Measurements from ENCODE around the gene BTN1A1.
"Not testable (repeated sequence)": the region's sequence is repeated elsewhere in the genome, so short reads cannot be mapped to it uniquely, and the experiment has no call there.

Gene BTN1A1

DNA sequence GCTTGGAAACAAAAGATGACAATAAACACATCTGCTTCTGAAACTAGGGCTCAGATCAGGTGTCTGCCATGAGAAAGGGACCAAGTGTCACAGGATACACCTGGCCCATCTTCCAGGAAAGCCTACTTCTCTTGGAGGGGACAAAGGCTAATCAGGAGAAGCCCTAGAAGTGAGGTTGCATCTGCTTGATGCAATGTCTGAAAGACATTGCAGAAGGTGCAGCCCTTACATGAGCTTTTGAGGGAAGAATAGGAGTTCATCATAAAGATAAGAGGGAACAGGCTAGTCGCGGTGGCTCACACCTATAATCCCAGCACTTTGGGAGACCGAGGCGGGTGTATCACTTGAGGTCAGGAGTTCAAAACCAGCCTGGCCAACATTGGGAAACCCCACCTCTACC is 2.5 kb upstream of the BTN1A1 start:
- in situ Hi-C loops (cut with HindIII; ENCODE audit: low pct_ligation_motif_present, low pct_unique_long_range_greater_than_20kb, low sequenced_read_pairs) = no loop called here
- DNase-seq = no peak

DNA sequence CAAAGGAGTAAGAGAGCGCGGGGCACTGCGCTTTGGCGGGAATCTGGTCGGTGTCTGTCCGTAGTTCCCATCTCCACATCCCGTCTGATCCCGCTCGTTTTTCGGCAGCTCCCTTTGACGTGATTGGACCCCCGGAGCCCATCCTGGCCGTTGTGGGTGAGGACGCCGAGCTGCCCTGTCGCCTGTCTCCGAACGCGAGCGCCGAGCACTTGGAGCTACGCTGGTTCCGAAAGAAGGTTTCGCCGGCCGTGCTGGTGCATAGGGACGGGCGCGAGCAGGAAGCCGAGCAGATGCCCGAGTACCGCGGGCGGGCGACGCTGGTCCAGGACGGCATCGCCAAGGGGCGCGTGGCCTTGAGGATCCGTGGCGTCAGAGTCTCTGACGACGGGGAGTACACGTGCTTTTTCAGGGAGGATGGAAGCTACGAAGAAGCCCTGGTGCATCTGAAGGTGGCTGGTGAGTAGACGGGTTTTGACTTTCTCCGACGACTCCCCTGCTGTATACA is 1.4 kb downstream of the BTN1A1 start:
- DNase-seq = no peak
- in situ Hi-C loops (cut with HindIII; ENCODE audit: low pct_ligation_motif_present, low pct_unique_long_range_greater_than_20kb, low sequenced_read_pairs) = no loop called here

DNA sequence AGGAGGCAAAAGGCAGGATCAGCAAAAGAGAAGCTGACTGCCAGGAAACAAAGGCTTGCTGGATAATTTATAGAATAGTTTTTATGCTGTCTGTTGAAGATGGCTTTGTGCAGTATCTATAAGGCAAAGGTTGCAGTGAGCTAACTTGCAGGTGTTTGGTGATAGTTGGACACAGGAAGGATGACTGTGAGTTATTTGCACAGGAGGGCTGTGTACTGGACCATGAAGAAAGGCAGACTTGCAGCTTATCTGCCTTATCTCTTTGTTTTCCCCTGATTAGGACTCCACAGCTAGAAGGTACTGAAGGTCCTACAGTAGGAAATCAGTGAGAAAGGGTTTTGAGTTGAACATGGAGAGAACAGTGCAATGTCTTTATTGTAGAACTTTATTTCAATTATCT is 2.1 kb downstream of the BTN1A1 start:
- in situ Hi-C loops (cut with HindIII; ENCODE audit: low pct_ligation_motif_present, low pct_unique_long_range_greater_than_20kb, low sequenced_read_pairs) = no loop called here
- peak; percentile 8 for DNase-seq

DNA sequence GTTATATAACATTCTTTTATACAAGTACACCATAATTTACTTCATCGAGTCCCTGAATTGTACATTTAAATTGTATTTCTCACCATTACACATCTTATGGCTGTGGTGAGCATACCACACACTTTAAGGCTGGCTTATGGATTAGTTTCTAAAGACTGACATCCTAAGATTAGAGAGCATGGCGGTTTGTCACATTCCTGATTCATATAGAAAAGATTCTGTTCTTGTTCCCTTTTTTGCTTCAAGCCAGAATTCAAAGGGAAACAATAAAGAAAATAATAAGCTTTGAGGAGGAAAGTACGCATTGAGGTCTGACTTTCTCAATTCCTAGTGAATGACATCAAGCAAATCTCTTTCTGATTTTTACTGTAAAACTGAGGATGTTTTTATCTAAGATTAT is 2.5 kb downstream of the BTN1A1 start:
- in situ Hi-C loops (cut with HindIII; ENCODE audit: low pct_ligation_motif_present, low pct_unique_long_range_greater_than_20kb, low sequenced_read_pairs) = no loop called here
- no peak for DNase-seq

DNA sequence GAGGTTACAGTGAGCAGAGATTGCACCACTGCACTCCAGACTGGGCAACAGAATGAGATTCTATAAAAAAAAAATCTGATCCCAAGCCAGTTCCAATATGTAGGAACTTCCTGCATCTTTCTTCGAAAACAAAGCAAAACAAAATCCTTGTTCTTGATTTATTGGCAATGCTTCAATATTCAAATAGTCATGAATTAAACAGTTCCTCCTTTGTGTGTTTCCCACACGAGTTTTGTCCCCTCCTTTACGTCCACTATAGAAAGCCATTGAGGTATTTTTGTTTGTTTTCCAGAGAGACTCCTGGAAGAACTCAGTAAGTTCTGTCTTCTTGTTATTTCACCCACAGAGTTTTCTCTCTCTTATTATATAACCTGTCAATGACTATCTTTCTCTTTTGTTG is 7.6 kb downstream of the BTN1A1 start:
- DNase-seq = no peak
- in situ Hi-C loops (cut with HindIII; ENCODE audit: low pct_ligation_motif_present, low pct_unique_long_range_greater_than_20kb, low sequenced_read_pairs) = no loop called here

DNA sequence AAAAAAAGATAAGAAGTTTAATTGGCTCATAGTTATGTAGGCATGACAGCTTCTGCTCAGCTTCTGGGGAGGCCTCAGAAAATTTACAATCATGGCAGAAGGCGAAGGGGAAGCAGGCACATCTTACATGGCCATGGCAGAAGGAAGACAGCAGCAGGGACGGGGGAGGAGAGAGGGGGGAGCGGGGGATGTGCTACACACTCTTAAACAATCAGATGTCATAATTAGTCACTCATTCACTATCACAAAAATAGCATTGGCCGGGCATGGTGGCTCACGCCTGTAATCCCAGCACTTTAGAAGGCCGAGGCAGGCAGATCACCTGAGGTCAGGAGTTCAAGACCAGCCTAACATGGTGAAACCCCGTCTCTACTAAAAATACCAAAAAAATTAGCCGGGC is 10.9 kb downstream of the BTN1A1 start:
- in situ Hi-C loops (cut with HindIII; ENCODE audit: low pct_ligation_motif_present, low pct_unique_long_range_greater_than_20kb, low sequenced_read_pairs); DNase-seq: not testable (repeated sequence)

DNA sequence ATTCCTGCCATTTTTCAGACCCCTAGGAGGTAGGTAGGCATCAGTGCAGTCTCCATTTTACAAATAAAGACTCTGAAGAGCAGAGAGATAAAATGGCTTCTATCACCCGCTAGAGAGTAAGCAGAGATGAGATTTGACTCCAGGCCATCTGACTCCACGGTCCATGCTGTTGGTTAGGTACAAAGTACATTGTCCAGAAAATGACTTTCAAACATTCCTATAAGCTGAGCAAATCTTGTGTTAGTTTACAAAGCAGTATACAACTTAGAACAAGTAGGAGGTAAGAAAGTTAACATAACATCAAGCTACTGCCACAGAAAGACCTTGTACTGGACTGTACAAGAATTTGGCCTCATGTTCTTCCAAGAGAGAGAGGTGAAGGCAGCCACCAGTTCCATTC is 14.9 kb downstream of the BTN1A1 start:
- in situ Hi-C loops (cut with HindIII; ENCODE audit: low pct_ligation_motif_present, low pct_unique_long_range_greater_than_20kb, low sequenced_read_pairs) = no loop called here
- DNase-seq = no peak

DNA sequence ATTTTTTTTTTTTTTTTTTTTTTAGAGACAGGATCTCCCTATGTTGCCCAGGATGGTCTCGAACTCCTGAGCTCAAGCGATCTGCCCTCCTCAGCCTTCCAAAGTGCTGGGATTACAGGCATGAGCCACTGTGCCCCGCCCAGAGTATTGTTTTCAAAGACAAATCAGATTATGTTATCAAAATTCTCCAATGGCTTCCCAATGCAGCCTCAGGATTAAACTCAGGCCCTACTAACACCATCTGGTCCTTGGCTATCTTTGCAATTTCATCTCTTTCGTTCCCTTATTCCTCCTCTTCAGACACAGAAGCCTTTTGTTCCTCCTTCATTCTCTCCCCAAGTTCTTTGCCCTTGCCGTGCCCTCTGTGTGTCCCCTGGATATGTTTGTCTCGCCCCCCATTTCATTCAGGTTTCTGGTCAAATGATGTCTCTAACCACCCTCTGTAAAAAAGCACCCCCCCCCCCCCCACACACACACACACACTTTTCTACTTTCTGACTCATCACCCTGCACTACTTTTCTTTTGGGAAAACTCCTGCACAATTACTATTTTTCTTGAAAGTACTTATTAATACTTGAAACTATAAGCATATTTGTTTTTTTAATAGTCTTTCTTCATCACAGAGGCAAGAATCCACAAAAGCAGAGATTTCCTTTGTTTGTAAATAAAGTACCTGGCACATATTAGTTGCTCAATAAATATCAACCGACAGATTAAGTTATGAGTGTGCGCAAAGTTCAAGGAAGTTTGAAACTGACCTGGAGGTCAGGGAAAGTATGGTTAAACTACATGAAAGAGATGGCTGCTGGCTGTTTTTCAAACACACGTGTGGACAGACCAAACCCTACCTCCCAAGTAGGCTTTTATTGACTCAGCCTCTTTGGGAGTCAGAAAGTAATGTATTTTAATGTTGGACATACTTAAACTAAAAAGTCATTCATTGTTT is 16.7 kb downstream of the BTN1A1 start:
- in situ Hi-C loops (cut with HindIII; ENCODE audit: low pct_ligation_motif_present, low pct_unique_long_range_greater_than_20kb, low sequenced_read_pairs) = no loop called here
- DNase-seq = no peak

DNA sequence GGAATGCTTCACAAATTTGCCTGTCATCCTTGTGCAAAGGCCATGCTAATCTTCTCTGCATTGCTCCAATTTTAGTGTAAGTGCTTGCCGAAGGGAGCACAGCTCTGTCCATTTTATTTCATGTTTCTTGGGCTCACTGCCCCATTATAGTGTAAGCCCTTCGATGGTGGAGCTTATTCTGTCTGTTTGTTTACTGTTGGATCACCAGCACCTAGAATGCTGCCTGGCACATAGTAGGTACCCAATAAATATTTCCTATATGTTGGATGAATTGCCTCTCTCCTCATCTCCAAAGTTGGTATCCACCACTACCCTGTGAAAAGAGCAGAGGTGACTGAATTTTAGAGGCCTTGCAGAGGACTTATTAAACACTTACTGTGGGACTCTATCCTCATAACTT is 19.3 kb downstream of the BTN1A1 start:
- no peak for DNase-seq
- in situ Hi-C loops (cut with HindIII; ENCODE audit: low pct_ligation_motif_present, low pct_unique_long_range_greater_than_20kb, low sequenced_read_pairs) = no loop called here

DNA sequence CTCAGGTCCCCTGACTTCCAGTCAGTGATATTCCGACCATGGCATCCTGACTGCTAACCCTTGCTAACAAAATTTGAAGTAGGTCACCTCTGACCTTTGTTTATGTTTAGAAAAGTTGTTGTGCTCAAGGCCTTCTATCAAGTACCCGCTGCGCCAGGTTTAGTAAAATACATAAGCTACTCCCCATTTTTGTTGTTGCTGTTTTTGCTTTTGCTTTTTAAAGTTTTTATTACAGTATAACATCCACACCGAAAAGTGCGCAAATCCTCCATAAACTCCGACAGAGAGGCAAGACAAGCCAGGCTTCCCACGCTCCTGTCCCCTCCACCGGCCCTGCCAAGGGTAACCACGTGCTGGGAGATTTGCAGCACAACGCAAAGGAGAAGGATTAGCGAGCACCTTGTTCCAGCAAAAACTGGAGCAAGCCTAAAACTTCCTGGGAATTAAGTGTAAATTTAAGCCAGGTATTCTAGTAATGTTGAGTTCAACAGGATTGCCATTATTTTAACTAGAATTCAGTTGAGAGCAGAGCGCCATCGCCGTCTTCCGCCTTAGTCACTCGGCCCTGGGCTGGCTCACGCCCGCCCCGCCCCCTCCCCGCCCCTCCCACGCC is 20.2 kb downstream of the BTN1A1 start:
- DNase-seq = no peak
- in situ Hi-C loops (cut with HindIII; ENCODE audit: low pct_ligation_motif_present, low pct_unique_long_range_greater_than_20kb, low sequenced_read_pairs) = no loop called here

DNA sequence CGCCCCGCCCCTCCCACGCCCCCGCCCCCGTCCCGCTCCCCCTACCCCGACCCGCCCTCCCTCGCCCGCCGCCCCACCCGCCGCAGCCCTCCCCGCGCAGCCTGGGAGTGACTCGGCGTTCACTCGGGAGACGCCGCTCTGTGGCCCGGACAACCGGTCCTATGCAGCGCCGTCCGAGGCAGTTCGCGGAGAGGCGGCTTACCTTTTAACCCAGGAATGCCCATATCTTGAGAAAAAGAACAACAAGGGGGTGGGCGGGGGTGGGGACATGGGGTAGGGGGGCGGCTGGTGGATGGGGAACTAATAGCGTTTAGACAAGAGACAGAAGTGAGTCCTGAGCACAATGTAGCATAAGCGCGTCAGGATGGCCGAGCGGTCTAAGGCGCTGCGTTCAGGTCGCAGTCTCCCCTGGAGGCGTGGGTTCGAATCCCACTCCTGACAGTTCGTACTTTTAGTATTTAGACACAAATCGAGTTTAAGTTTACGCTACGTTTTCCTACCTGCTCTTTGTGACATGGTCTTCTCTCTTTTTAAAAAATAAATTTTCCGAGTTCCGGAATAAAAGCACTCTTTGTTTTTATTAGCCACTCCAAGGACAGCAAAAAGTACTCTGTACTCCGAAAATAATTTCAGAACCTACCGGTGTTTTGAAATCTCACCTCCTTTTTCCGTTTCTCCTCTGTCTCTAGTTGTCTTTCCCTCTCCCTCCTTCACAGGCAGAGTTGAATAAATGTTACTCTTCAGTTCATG is 20.9 kb downstream of the BTN1A1 start:
- DNase-seq = peak; percentile 78
- in situ Hi-C loops (cut with HindIII; ENCODE audit: low pct_ligation_motif_present, low pct_unique_long_range_greater_than_20kb, low sequenced_read_pairs) = no loop called here

DNA sequence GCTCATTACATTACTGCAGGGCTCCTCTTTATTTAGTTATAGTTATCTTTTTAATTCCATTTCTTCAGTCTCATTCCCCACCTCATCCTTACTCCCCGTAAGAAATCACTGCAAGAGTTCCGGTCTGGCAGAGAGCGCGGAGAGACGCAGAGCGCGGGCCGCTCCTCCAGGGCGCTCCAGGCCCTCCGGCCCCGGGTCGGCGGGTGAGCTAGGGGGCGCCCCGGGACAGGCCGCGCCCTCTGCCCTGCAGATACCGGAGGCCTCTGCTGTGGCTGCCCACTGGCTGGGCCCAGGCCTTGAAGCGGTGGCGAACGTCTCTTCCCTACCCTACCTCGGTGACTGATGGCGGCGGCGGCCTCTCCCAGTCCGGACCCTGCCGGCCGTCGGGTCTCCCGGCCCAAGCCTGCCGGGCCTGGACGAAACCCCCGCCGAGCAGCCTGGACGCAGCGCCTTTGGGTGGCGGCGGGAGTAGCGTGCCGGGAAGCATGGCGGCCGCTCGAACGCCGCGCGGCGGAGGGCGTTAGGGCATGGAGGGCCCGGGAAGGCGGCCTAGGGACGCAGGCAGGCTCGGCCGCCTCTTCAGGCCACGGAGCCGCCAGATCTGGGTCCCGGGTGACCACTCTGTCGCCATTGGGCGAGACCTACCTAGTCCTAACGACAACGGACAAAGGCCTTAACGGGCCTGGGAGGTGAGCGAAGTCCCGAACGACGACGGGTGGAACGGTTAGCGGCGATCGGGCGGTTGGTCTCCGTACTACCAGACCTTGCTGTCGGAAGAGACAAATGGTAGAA is 21.7 kb downstream of the BTN1A1 start:
- DNase-seq = peak; percentile 77
- in situ Hi-C loops (cut with HindIII; ENCODE audit: low pct_ligation_motif_present, low pct_unique_long_range_greater_than_20kb, low sequenced_read_pairs) = no loop called here

DNA sequence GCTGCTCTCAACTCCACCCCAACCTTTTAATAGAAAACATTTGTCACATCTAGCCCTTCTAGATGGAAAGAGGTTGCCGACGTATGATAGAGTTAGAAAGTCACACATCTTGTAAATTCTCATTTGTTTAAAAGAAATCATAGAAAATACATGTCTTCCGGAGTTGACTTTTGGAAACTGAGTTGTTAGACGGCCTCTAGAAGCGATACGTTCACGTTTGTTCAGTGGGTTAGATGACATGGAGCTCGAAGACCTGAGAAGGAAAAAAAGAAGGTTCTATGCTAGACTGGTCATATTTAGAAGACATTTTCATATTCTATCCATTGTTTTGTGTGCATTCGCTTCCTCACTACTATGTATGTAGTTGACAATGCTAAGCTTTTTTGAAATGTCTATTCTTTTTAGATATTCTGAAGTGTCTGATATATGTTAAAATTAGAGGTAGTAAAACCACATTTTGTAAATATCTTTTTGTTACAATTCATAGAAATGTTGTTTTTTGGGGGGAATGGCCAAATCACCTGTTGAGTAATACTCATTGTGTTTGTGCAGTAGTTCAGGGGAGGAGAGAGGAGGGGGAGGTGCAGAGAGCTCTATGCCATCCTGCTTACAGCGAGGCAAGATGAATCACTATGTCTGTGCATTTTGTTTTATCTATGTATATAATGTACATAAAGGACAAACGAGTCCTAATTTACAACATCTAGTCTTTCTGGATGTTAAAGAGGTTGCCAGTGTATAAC is 22.6 kb downstream of the BTN1A1 start:
- in situ Hi-C loops (cut with HindIII; ENCODE audit: low pct_ligation_motif_present, low pct_unique_long_range_greater_than_20kb, low sequenced_read_pairs); DNase-seq: not testable (repeated sequence)

DNA sequence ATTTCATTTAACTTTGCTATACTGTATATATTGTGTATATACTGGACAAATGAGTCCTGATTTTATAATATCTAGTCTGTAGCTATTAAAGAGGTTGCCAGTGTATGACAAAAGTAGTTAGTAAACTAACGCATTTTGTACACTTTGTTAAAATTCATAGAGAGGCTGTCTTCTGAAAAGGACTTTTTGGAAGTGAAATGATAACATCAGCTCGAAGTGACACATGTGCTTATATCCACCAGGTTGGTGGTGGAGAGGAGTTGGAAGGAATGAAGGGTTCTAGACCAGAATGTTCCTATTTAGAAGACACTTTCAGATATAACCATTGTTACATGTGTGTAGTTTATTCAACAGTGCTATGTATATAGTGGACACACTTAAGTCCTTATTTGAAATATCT is 24.2 kb downstream of the BTN1A1 start:
- in situ Hi-C loops (cut with HindIII; ENCODE audit: low pct_ligation_motif_present, low pct_unique_long_range_greater_than_20kb, low sequenced_read_pairs); DNase-seq: not testable (repeated sequence)

DNA sequence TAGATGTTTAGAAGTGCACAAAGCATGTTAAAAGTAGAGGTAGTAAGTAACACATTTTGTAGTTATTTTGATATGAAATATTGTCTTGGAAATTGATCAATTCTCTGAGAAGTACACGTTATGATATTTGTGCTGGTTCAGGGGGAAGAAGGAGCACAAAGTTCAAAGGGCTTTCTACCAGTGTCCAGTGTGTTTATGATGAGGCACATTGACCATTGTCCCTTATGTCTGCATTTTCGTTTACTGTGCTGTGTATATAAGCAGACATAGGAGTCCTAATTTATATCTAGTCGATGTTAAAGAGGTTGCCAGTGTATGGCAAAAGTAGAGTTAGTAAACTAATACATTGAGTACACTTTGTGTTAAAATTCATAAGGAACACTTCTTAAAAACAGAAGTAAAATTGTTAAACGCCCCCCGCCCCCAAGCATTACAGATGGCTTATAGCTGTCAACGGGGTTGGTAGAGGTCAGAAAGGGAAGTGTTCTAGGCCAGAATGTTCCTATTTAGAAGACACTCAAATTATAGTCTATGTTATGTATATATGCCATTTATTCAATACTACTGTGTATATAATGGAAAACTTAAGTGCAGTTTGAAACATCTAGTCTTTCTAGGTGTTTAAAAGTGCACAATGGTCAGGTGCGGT is 24.7 kb downstream of the BTN1A1 start:
- in situ Hi-C loops (cut with HindIII; ENCODE audit: low pct_ligation_motif_present, low pct_unique_long_range_greater_than_20kb, low sequenced_read_pairs) = no loop called here

DNA sequence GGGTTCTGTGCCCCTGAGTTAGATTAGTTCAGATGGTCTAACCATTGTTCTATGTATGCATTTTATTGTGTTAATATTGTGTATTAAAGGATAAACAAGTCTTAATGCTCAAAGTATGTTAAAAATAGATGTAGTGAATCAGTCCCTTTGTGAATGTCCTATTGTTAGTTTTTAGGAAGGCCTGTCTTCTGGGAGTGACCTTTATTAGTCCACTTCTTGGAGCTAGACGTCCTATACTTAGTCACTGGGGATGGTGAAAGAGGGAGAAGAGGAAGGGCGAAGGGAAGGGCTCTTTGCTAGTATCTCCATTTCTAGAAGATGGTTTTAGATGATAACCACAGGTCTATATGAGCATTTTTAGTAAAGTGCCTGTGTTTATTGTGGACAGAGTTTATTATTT is 25.7 kb downstream of the BTN1A1 start:
- in situ Hi-C loops (cut with HindIII; ENCODE audit: low pct_ligation_motif_present, low pct_unique_long_range_greater_than_20kb, low sequenced_read_pairs) = no loop called here
- no peak for DNase-seq

More for the DNA sequence above, 24.7 kb downstream of the BTN1A1 start:
- no peak for DNase-seq

DNA sequence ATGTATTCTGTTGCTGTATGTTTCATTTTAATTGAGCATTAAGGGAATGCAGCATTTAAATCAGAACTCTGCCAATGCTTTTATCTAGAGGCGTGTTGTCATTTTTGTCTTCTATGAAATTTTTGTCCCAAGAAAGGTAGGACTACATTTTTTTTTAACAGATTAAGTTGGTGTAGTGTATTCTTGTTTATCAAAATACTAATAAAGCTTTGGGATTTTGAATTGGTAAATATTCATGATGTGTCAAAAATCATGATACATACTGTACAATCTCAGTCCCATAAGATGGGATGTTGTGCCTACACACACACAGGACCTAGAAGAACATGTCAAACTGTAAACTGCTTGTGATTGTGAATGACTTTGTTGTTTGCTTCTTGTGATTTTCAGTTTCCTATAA is 26.8 kb downstream of the BTN1A1 start:
- in situ Hi-C loops (cut with HindIII; ENCODE audit: low pct_ligation_motif_present, low pct_unique_long_range_greater_than_20kb, low sequenced_read_pairs) = no loop called here
- DNase-seq = no peak
